GM12875 (cell line): ENCODE measurements around the gene DUT.

Source experiments
- H3K4me3 ChIP-seq: one replicate; pipeline ENCODE4 v1.5.1; 2011; ENCODE audit warnings: low read depth, low read length, control low read depth
- TF ChIP-seq, protein P1 (sequence below): IDR thresholded peaks from 2 replicates; pipeline ENCODE4 v1.5.1; 2011; ENCODE audit warnings: low read depth, mild to moderate bottlenecking, control low read depth, inconsistent platforms, low read length, moderate library complexity, borderline replicate concordance; ENCODE audit not compliant: insufficient read depth

DUT gene

DNA sequence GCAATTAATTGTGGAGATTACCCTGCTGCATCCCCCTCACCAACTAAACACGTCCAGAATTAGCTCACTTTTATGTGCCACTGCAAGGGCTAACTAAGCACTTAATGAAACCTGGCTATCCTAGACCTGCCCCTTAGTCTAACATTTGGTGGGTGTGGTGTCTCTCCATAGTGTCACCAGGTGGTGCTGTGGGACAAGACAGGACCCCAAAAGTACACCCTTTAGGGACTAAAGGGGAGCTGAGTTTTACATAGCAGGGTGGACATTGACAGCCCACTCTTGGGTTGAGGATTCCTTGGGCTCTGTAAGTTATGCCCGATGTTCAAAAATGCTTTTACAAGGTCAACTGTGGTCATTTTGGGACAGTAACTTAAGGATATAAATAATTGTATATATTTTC lies 5.7 kb downstream of the DUT start:
- TF ChIP-seq, protein P1, sequence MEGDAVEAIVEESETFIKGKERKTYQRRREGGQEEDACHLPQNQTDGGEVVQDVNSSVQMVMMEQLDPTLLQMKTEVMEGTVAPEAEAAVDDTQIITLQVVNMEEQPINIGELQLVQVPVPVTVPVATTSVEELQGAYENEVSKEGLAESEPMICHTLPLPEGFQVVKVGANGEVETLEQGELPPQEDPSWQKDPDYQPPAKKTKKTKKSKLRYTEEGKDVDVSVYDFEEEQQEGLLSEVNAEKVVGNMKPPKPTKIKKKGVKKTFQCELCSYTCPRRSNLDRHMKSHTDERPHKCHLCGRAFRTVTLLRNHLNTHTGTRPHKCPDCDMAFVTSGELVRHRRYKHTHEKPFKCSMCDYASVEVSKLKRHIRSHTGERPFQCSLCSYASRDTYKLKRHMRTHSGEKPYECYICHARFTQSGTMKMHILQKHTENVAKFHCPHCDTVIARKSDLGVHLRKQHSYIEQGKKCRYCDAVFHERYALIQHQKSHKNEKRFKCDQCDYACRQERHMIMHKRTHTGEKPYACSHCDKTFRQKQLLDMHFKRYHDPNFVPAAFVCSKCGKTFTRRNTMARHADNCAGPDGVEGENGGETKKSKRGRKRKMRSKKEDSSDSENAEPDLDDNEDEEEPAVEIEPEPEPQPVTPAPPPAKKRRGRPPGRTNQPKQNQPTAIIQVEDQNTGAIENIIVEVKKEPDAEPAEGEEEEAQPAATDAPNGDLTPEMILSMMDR: peak; percentile 46; the same call in 1 of the 2 replicates
- no peak overlapping the region for H3K4me3 ChIP-seq

DNA sequence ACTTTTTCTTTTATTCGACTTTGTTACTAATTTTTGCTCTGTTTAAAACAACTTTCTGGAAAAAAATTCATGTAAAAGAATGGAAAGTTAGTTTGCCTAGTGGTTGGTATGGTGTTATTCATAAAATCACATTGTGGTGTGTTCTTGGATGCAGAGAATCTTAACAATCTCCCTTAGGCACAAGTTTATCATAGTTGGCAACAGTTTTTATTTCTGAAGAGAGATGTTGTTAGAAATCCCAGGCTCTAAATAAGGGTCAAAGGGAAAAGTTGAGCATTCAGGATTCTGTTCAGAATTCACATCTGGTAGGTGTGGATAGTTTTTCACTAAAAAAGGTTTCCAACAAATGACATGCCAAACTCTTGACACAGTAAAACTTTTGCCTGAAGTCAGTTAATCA lies 6.4 kb downstream of the DUT start:
- TF ChIP-seq, protein P1: no peak
- no peak overlapping the region for H3K4me3 ChIP-seq

DNA sequence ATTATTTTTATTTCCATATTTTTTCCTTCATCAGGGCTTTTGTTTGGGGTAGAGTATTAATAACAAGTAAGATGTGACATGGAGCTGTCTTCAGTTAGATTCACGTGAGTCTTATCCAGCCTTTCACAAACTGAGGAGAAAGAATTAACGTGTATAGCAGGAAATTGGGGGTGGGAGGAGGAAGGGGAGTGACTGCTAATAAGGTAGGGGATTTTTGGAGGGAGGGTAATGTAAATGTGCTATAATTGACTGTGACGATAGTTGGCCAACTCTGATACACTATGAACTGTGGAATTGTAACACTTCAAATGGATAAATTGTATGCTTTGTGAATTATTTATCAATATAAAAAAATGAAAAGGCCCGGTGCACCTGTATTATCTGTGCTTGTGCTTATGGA lies 8.9 kb downstream of the DUT start:
- TF ChIP-seq, protein P1: no peak
- H3K4me3 ChIP-seq: no peak overlapping the region

DNA sequence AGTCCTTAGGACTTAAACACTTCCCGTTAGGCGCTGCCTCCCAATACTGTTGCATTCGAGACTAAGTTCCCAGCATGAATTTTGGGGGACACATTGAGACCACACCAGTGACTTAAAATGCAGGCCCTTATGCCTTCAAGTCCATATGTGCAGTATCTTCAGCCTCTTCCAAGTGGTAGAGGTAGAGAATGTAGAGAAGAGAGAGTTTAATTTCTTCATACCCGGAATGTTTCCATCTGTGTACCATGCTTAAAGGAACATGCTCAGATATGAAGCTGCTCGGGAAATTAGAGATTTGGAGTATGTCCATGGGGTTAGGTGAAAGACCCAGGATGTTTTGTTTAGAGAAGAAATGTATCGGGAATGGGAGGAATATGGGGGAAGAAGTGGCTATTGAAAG lies 12.6 kb downstream of the DUT start:
- TF ChIP-seq, protein P1: no peak
- no peak overlapping the region for H3K4me3 ChIP-seq

DNA sequence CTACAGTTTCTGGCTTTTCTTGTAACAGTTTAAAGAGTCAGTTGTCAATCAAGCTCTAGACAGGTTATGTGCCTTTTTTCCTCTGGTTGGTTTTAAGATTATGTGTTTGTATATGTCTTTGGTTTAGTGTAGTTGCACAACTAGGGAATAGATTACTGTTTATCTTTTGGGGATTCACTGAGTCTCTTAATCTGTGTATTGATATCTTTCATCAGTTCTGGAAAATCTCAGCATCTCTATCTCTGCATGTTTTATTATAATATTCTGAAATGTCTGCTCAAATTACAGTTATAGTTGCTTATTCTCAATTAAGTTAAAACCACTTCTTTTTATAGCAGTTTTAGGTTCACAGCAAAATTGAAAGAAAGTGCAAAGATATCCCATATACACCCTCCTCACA lies 14.3 kb downstream of the DUT start:
- no peak overlapping the region for H3K4me3 ChIP-seq

DNA sequence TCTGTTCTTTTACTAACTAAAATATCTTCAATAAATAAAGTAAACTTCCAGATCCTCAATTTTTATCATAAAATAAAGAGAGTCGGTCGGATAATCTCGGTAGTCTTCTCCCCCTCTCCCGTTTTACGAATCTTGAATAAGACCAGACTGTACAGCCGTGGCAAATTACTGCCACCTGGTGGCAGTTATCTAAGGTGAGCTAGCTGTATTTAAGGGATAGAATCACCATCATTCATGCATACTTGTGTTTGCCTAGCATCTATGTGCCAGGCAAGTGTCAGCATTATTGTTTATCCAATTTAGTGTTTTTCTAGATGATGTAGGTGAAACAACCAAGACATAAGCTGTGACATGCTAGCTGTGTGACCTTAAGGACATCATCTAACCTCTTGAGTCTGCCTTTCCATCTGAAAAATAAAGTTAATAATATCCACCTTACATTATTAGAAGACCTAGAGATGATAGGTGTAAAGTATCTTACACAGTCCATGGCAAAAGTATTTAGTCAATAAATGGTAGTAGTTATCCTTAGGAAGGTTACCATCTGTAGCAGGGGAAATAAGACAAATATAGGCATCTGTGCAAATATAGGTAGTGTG lies 21.3 kb downstream of the DUT start:
- TF ChIP-seq, protein P1: peak; percentile 74
- no peak overlapping the region for H3K4me3 ChIP-seq

More for the DNA sequence above, 14.3 kb downstream of the DUT start:
- TF ChIP-seq, protein P1: no peak

DNA sequence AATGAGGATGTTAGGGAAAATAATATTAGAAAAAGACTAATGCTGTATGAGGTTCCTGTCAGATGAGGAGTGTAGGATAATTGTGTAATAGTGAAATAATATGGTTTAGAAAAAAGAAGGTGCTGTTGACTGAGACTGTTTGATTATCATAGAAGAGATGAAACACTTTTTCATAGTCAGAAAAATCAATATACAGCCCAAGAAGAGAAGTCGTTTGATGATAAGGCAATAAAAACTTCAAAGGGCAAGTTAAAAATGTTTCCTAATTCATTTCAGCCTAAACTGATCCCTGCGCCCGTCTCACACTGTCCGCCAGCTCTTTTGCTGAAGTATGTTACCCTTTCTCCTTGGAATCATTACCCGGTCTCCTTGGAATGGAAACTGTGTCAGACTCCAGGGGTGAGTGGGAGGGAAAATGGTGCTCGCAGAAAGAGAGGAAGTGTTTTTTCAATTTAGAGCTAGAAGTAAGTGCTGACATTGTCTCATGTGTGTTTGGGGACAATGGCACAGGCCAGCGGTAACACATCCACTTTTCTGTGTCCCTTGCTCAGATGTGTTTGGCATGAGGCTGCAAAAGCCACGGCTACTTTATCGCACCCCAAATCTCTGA lies 23.6 kb downstream of the DUT start:
- TF ChIP-seq, protein P1: no peak
- H3K4me3 ChIP-seq: no peak overlapping the region
